Fibroblast of the aortic adventitia (primary cell): ENCODE measurements around the gene IER3. TPM values are rescaled to one million over a fixed set of nuclear protein-coding genes. Genes with fewer than 3 reads are reported as not detected.
"Not testable (repeated sequence)": the region's sequence is repeated elsewhere in the genome, so short reads cannot be mapped to it uniquely, and the experiment has no call there.

Experiments
- DNase-seq: peaks from one replicate; pipeline ENCODE4 v3.0.0-alpha.2; 2010; ENCODE audit warnings: low read depth
- H3K4me3 ChIP-seq: 2 replicates; pipeline ENCODE4 v1.5.1; 2011; ENCODE audit warnings: low read depth, mild to moderate bottlenecking, control low read depth, low read length, moderate library complexity
- CTCF ChIP-seq: IDR thresholded peaks from 2 replicates; pipeline ENCODE4 v1.5.1; 2011; ENCODE audit warnings: mild to moderate bottlenecking, low read length, control low read depth, inconsistent platforms; ENCODE audit not compliant: insufficient read depth
- total RNA-seq: library from RNA; depleted of rRNA; stranded (reverse); fragments of >200 nt; gene quantifications from 2 replicates; pipeline ENCODE4 v1.2.3, GENCODE V29; 2012; ENCODE audit warnings: low replicate concordance

Gene IER3
- total RNA-seq, 1 donor: 23.8 TPM

- TF ChIP-seq CTCF: no peak
- no peak overlapping the region for H3K4me3 ChIP-seq
- DNase-seq: peak; percentile 52
Observed at GRCh38 chr6:30725713-30726505, 18.4 kb downstream of the IER3 start.

- TF ChIP-seq CTCF: no peak
- no peak for DNase-seq
- H3K4me3 ChIP-seq: no peak overlapping the region
Observed at GRCh38 chr6:30724906-30725667, 19.3 kb downstream of the IER3 start.

GRCh38 chr6:30723843-30724741 is 20.3 kb downstream of the IER3 start:
- peak overlapping the region; percentile 48 for H3K4me3 ChIP-seq

GRCh38 chr6:30723159-30723842 is 21.0 kb downstream of the IER3 start:
- DNase-seq: not testable (repeated sequence)
- peak overlapping the region; percentile 87 for H3K4me3 ChIP-seq

More at GRCh38 chr6:30723843-30724741, 20.3 kb downstream of the IER3 start:
- not testable (repeated sequence) for DNase-seq

DNA sequence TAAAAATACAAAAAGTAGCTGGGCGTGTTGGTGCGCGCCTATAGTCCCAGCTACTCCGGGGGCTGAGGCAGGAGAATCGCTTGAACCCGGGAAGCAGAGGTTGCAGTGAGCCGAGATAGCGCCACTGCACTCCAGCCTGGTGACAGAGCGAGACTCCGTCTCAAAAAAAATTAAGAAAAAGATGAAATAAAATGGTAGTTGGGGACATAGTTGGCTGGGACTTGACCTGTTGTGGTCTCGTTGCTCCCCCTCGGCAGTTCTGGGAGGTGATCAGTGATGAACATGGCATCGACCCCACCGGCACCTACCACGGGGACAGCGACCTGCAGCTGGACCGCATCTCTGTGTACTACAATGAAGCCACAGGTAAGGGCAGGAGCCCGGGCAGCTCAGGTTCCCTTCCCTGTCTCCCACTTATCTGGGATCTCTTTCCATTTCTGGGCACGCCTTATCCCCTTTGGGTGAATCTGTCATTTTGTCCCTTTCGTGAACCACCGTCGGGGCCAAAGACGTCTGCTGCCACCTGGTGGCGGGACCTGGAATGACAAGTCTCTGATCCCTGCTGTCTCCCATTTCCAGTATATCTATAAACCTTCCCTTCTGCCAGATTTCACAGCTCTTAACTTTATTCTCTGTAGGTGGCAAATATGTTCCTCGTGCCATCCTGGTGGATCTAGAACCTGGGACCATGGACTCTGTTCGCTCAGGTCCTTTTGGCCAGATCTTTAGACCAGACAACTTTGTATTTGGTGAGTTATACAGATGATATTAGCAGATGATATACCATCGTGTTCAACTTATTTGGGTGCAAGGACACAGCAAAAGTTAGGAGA is 21.9 kb downstream of the IER3 start:
- H3K4me3 ChIP-seq: peak overlapping the region; percentile 87
- DNase-seq: peak; percentile 83
- peak; percentile 89 for TF ChIP-seq CTCF

DNA sequence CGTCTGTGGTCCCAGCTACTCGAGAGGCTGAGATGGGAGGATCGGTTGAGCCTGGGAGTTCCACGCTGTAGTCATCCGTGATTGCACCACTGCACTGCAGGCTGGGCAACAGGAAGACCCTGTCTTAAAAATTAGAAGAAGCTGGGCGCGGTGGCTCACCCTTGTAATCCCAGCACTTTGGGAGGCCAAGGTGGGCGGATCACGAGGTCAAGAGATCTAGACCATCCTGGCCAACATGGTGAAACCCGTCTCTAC is 22.4 kb downstream of the IER3 start:
- DNase-seq: peak; percentile 61
- H3K4me3 ChIP-seq: peak overlapping the region; percentile 87

DNA sequence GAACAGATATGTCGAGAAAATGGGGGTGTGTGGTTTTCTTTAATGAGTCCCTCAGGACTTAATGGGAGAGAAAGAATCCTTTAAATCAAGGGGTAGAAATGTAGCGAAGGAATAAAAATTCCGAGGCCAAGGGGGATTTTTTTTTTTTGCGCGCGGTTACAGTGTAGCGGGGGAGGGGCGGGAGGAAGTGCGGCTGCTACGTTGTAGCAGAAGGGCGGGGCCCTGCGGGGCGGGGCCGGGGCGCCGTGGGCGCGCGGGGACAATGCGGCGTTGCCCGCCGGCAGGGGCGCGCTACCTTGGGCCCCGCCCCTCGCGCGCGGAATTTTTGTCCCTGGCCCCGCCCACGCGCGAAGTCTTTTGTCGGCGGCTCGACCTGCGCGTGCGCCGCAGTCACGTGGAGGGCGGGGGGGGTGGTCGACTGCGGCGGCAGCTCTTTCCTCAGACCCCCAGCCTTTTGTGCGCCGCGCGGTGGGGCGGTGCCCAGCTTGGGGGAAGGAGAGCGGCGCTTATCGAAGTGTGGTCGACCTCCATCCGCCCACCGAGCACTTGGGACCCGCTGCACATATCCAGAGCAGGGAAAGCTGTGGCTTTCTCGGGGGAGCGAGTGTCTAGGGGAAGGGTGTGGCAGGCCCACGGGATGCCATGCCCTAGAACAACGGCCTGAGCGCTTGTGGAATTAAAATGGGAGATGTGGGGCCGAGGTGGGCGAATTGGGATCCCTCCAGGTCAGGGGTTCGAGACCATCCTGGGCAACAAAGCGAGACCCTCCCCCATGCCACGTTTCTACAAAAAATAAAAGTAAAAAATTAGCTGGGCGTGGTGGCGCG is 22.9 kb downstream of the IER3 start:
- peak; percentile 40 for TF ChIP-seq CTCF
- DNase-seq: peak; percentile 89
- peak overlapping the region; percentile 87 for H3K4me3 ChIP-seq
